ENCODE data around the gene PDE10A. TPM values are rescaled to one million over a fixed set of nuclear protein-coding genes. Genes with fewer than 3 reads are reported as not detected.

Gene PDE10A
- total RNA-seq, 1 experiment from 2014 or later = 0.31 TPM

GRCh38 chr6:165661664-165662025, 1.4 kb downstream of the PDE10A start:
- peak overlapping the region; percentile 54 to 82 for H3K4me3 Mint-ChIP-seq
- peaks cover 2% of the 10 kb centered on the region for H3K4me1 ChIP-seq (ENCODE audit: insufficient read depth, low read length)
- peaks cover 86% of the 10 kb centered on the region for H3K27me3 Mint-ChIP-seq (ENCODE audit: low read depth)

More at GRCh38 chr6:165661664-165662025, 1.4 kb downstream of the PDE10A start:
- Histone ChIP-seq H2BK12ac (ENCODE audit: insufficient read length, low read depth, low read length) (no peak overlapping the region), H2AK5ac (ENCODE audit: insufficient read length, low read length) (no peak overlapping the region), H2BK120ac (ENCODE audit: low read depth, low read length, poor library complexity, severe bottlenecking) (no peak overlapping the region), H4K20me1 (ENCODE audit: control insufficient read depth, insufficient read depth, insufficient read length) (no peaks in the 10 kb centered on the region), H2BK15ac (ENCODE audit: low read depth, low read length) (no peak overlapping the region), H3K23me2 (ENCODE audit: insufficient read length, low read depth, low read length, poor library complexity, severe bottlenecking) (peaks cover 25% of the 10 kb centered on the region), H3K56ac (ENCODE audit: insufficient read length, low read depth, low read length) (no peak overlapping the region), H2BK5ac (ENCODE audit: insufficient read length, low read length) (no peak overlapping the region), H3K14ac (ENCODE audit: insufficient read depth, low read length) (no peak overlapping the region), H3K27me3 (ENCODE audit: insufficient read depth, low read length) (peaks cover 62% of the 10 kb centered on the region), H3K18ac (ENCODE audit: insufficient read length, low read depth, low read length) (no peak overlapping the region), H3K27ac (ENCODE audit: insufficient read length, low read depth, low read length) (no peak overlapping the region), H3K4me2 (ENCODE audit: insufficient read depth, insufficient read length, low read length) (peak overlapping the region; percentile 64), H2AFZ (ENCODE audit: low read length) (no peak overlapping the region), H4K8ac (replicated peaks; ENCODE audit: insufficient read length, low read depth, low read length) (no peak overlapping the region), H4K91ac (ENCODE audit: insufficient read length, low read depth, low read length) (no peak overlapping the region), H3K79me1 (ENCODE audit: insufficient read depth, low read depth, low read length, poor library complexity, severe bottlenecking) (no peaks in the 10 kb centered on the region), H3K79me2 (ENCODE audit: insufficient read depth, low read length) (no peaks in the 10 kb centered on the region), H3K23ac (ENCODE audit: insufficient read length, low read depth, low read length) (no peak overlapping the region), H4K5ac (ENCODE audit: insufficient read length, low read depth, low read length) (no peak overlapping the region), H3K9me3 (ENCODE audit: control insufficient read depth, low read depth, low read length) (no peaks in the 10 kb centered on the region), H3K4ac (ENCODE audit: low read depth, low read length) (no peak overlapping the region), H2BK20ac (ENCODE audit: low read depth, low read length, poor library complexity, severe bottlenecking) (no peak overlapping the region), H3T11ph (ENCODE audit: low read length) (no peak overlapping the region), H3K9ac (ENCODE audit: extremely low read depth, insufficient read length, low read length) (no peak overlapping the region)
- no peak for DNase-seq
- TF ChIP-seq, protein P1, sequence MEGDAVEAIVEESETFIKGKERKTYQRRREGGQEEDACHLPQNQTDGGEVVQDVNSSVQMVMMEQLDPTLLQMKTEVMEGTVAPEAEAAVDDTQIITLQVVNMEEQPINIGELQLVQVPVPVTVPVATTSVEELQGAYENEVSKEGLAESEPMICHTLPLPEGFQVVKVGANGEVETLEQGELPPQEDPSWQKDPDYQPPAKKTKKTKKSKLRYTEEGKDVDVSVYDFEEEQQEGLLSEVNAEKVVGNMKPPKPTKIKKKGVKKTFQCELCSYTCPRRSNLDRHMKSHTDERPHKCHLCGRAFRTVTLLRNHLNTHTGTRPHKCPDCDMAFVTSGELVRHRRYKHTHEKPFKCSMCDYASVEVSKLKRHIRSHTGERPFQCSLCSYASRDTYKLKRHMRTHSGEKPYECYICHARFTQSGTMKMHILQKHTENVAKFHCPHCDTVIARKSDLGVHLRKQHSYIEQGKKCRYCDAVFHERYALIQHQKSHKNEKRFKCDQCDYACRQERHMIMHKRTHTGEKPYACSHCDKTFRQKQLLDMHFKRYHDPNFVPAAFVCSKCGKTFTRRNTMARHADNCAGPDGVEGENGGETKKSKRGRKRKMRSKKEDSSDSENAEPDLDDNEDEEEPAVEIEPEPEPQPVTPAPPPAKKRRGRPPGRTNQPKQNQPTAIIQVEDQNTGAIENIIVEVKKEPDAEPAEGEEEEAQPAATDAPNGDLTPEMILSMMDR (conservative IDR thresholded peaks at IDR 0.05) = no peak
- Mint-ChIP-seq H3K9me3 (peaks cover 0 to 4% of the 10 kb centered on the region in 2 experiments; a peak in 2 of 5 replicates), H3K36me3 (ENCODE audit: insufficient read depth in 1 of 3, low read depth in 3 of 3) (peaks cover 0 to 7% (median 0%) of the 10 kb centered on the region in 3 experiments; a peak in 2 of 7 replicates), H3K27ac (no peak overlapping the region), H3K4me1 (peaks cover 28 to 42% of the 10 kb centered on the region in 2 experiments)
- WGBS (ENCODE audit: extremely low coverage, insufficient read length, low lambda C conversion rate) = no CpG with 5 or more reads among the region's 36 CpGs

All from H9 (cell line).